Lower lobe of right lung (tissue), 2 donors: ENCODE data around the gene SLAMF1. TPM values are rescaled to one million over a fixed set of nuclear protein-coding genes. Genes with fewer than 3 reads are reported as not detected.

Source experiments
- ATAC-seq, 2 donors: fragments of 200-7000 bp; cut with Tn5 transposase; one replicate each; pipeline ENCODE4 v1.9.1; 2020 to 2022; ENCODE audit warnings: mild to moderate bottlenecking in 2 of 2, moderate library complexity in 2 of 2
- DNase-seq: peaks from one replicate; pipeline ENCODE4 v3.0.0-alpha.2; 2020
- H3K27ac ChIP-seq: fragments of 200-600 bp; one replicate; pipeline ENCODE4 v1.8.0; 2022
- H3K27me3 ChIP-seq: fragments of 200-600 bp; one replicate; pipeline ENCODE4 v1.8.0; 2022; ENCODE audit warnings: low read depth
- H3K36me3 ChIP-seq: fragments of 200-600 bp; one replicate; pipeline ENCODE4 v1.8.0; 2022; ENCODE audit warnings: mild to moderate bottlenecking
- H3K4me1 ChIP-seq: fragments of 200-600 bp; one replicate; pipeline ENCODE4 v1.8.0; 2022
- H3K4me3 ChIP-seq: fragments of 200-600 bp; one replicate; pipeline ENCODE4 v1.8.0; 2022; ENCODE audit warnings: mild to moderate bottlenecking
- H3K9me3 ChIP-seq: fragments of 200-600 bp; one replicate; pipeline ENCODE4 v1.8.0; 2022
- CTCF ChIP-seq: fragments of 200-600 bp; IDR thresholded peaks from one replicate; pipeline ENCODE4 v1.8.0; 2022; ENCODE audit warnings: antibody characterized with exemption, mild to moderate bottlenecking
- intact Hi-C: fragments of 100-400 bp; cut with DNase I; formaldehyde crosslinking; loops from one replicate; pipeline ENCODE4 v1.11.0; 2022
- total RNA-seq: library from RNA; stranded (reverse); fragmentation: NEBNext Ultra II Directional; extraction: Animal tissue kit (Norgen Biotek cat#: 25700); gene quantifications from one replicate; pipeline ENCODE4 v1.2.1, GENCODE V29; 2021
- donor health status: DM: no; HTN: yes; CAD: no; lungs with severe emphysema.

Gene SLAMF1
- total RNA-seq, 1 donor from 2014 or later, result 1.4 TPM

- H3K27me3 ChIP-seq, result no peaks in the 10 kb centered on the region
- H3K4me1 ChIP-seq, result peaks cover 30% of the 10 kb centered on the region
- DNase-seq (no peak), ATAC-seq (peak in 1 of 2 donors; percentile 44)
- no peaks in the 10 kb centered on the region for H3K9me3 ChIP-seq
- no peaks in the 10 kb centered on the region for H3K36me3 ChIP-seq
- TF ChIP-seq CTCF, result no peak
- no peak overlapping the region for H3K4me3 ChIP-seq
- intact Hi-C loops, result no loop called here
- no peak overlapping the region for H3K27ac ChIP-seq
Observed at GRCh38 chr1:160674415-160674814, 27.6 kb upstream of the SLAMF1 start.

DNA sequence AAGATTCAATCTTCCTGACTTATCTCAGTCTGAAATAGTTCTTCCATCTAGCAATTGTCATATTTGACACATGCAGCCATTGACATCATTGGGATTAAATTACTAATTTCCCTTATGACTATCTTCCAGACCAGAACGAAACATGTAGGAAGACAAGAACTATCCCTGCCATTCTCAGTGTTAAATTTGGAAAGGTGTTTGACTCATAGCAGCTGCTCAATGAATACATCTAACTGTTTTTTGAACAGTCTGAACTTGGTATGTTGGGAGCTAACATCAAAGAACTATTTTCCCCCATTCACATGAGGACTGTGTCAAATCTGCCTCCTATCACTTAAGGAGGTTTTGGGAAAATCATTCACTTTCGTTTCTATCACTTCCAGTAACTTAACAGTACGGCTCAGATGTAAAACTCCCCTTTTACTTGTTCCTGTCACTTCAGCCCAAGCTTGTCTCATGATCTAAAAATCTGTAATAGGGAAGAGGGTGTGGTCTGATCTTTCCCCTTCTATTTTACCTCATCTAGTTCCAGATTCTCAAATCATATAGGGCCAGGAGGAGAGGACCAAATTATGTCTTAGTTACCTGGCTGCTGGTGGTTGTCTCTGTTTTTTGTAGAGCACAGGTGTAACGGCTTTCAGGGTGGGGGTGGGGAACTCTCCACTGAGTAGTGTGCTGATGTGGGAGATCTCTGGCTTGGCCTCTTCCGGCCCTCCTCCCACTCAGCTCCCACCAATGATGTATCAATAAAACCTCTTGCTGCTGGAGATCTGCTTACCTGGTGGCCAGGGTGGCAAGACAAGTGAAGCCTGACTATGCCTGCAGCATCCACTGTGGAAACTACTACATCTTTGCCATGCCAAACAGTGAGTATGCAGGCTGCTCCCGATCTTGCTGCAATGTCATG, 26.2 kb upstream of the SLAMF1 start:
- H3K4me1 ChIP-seq, result peaks cover 30% of the 10 kb centered on the region
- ATAC-seq (peak; percentile 37 to 70), DNase-seq (no peak)
- no peaks in the 10 kb centered on the region for H3K9me3 ChIP-seq
- intact Hi-C loops, result no loop called here
- H3K27ac ChIP-seq, result peak overlapping the region; percentile 2
- peak overlapping the region; percentile 3 for H3K4me3 ChIP-seq
- no peak for TF ChIP-seq CTCF
- H3K27me3 ChIP-seq, result no peaks in the 10 kb centered on the region
- no peaks in the 10 kb centered on the region for H3K36me3 ChIP-seq

GRCh38 chr1:160671603-160672517, 25.0 kb upstream of the SLAMF1 start:
- no peaks in the 10 kb centered on the region for H3K36me3 ChIP-seq
- TF ChIP-seq CTCF, result no peak
- ATAC-seq (no peak), DNase-seq (no peak)
- no peaks in the 10 kb centered on the region for H3K27me3 ChIP-seq
- intact Hi-C loops, result no loop called here
- H3K4me1 ChIP-seq, result peaks cover 35% of the 10 kb centered on the region
- H3K9me3 ChIP-seq, result no peaks in the 10 kb centered on the region
- no peak overlapping the region for H3K4me3 ChIP-seq
- no peak overlapping the region for H3K27ac ChIP-seq

DNA sequence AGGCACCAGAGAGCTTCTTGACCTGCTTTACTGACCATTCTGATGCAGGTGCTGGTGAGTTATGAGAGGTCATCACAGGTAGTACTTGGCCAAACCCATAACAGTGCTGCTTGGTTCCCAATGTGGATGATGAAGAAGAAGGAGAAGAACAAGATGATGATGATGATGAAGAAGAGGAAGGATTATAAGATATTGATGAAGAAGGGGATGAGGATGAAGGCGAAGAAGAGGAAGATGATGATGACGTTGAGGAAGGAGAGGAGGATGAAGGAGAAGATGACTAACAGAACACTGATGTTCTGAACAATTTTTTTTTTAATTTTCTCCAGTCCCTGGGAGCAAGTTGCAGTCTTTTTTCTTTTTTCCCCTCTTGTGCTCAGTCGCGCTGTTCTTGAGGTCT, 23.9 kb upstream of the SLAMF1 start:
- ATAC-seq, result no peak
- no peaks in the 10 kb centered on the region for H3K27me3 ChIP-seq
- H3K4me1 ChIP-seq, result peaks cover 44% of the 10 kb centered on the region
- no peak for DNase-seq
- no peak overlapping the region for H3K27ac ChIP-seq
- no peaks in the 10 kb centered on the region for H3K36me3 ChIP-seq
- intact Hi-C loops, result no loop called here
- H3K4me3 ChIP-seq, result no peak overlapping the region
- no peak for TF ChIP-seq CTCF
- no peaks in the 10 kb centered on the region for H3K9me3 ChIP-seq

GRCh38 chr1:160669802-160670201, 23.0 kb upstream of the SLAMF1 start:
- H3K27ac ChIP-seq, result no peak overlapping the region
- no peaks in the 10 kb centered on the region for H3K9me3 ChIP-seq
- DNase-seq (no peak), ATAC-seq (no peak)
- no peaks in the 10 kb centered on the region for H3K36me3 ChIP-seq
- H3K27me3 ChIP-seq, result no peaks in the 10 kb centered on the region
- H3K4me3 ChIP-seq, result no peak overlapping the region
- peaks cover 46% of the 10 kb centered on the region for H3K4me1 ChIP-seq
- no peak for TF ChIP-seq CTCF
- intact Hi-C loops, result no loop called here
